Activated T-cell treated with anti-CD3 and anti-CD28 coated beads, Interleukin-2, amount 50 U/mL, for 72 hours (primary cell): ENCODE data around the gene TMPRSS6. TPM values are rescaled to one million over a fixed set of nuclear protein-coding genes. Genes with fewer than 3 reads are reported as not detected.

Source experiments
- ATAC-seq, 2 donors: fragments of 150-1000 bp; cut with Tn5 transposase; replicated peaks in 1 of 2; 2 replicates each; pipeline ENCODE4 v1.10.0; 2021; ENCODE audit warnings: moderate library complexity in 2 of 2, mild to moderate bottlenecking in 1 of 2
- DNase-seq, 2 donors: peaks; one replicate each; pipeline ENCODE4 v3.0.0; 2021 to 2022; ENCODE audit warnings: mixed read lengths in 1 of 2
- H3K27ac Mint-ChIP-seq: one replicate; pipeline ENCODE4 v1.8.0; 2022; ENCODE audit warnings: mild to moderate bottlenecking, moderate library complexity, mixed read lengths
- H3K27me3 Mint-ChIP-seq: one replicate; pipeline ENCODE4 v1.8.0; 2022; ENCODE audit warnings: low read depth, mixed read lengths
- H3K36me3 Mint-ChIP-seq, 2 donors: one replicate each; pipeline ENCODE4 v1.8.0; 2022; ENCODE audit warnings: mixed read lengths in 2 of 2, mild to moderate bottlenecking in 1 of 2; ENCODE audit not compliant: insufficient read depth in 2 of 2
- H3K4me1 Mint-ChIP-seq: one replicate; pipeline ENCODE4 v1.8.0; 2022; ENCODE audit warnings: low read depth, mixed read lengths
- H3K4me3 Mint-ChIP-seq, 2 donors: one replicate each; pipeline ENCODE4 v1.8.0; 2022; ENCODE audit warnings: mild to moderate bottlenecking in 2 of 2, mixed read lengths in 2 of 2, moderate library complexity in 2 of 2
- H3K9me3 Mint-ChIP-seq, 2 donors: one replicate each; pipeline ENCODE4 v1.8.0; 2022; ENCODE audit warnings: mixed read lengths in 2 of 2
- total RNA-seq, 2 donors: library from RNA; stranded (reverse); gene quantifications; one replicate each; pipeline ENCODE4 v1.2.3, GENCODE V29; 2022

The TMPRSS6 gene
- total RNA-seq, 2 donors from 2014 or later = 26.8 to 59.4 TPM

GRCh38 chr22:37120569-37121340 lies 11.2 kb upstream of the TMPRSS6 start:
- peaks cover 86% of the 10 kb centered on the region for H3K4me1 Mint-ChIP-seq
- H3K36me3 Mint-ChIP-seq = peaks cover 5 to 8% of the 10 kb centered on the region in 2 donors
- H3K27ac Mint-ChIP-seq = peak overlapping the region; percentile 99
- H3K9me3 Mint-ChIP-seq = no peaks in the 10 kb centered on the region
- H3K4me3 Mint-ChIP-seq = peak overlapping the region; percentile 92 to 93
- no peaks in the 10 kb centered on the region for H3K27me3 Mint-ChIP-seq
- ATAC-seq (no peak), DNase-seq (no peak)

- Mint-ChIP-seq H3K4me1 (peaks cover 90% of the 10 kb centered on the region), H3K27me3 (no peaks in the 10 kb centered on the region), H3K27ac (peak overlapping the region; percentile 88), H3K36me3 (peaks cover 4 to 5% of the 10 kb centered on the region in 2 donors), H3K9me3 (no peaks in the 10 kb centered on the region), H3K4me3 (peak overlapping the region in 1 of 2 donors; percentile 92)
- DNase-seq = no peak
- no peak for ATAC-seq
These were observed 10.4 kb upstream of the TMPRSS6 start for GRCh38 chr22:37119872-37120271.

GRCh38 chr22:37118083-37118482 lies 8.6 kb upstream of the TMPRSS6 start:
- ATAC-seq = no peak
- no peaks in the 10 kb centered on the region for H3K27me3 Mint-ChIP-seq
- peaks cover 4% of the 10 kb centered on the region in 2 donors for H3K36me3 Mint-ChIP-seq
- H3K4me3 Mint-ChIP-seq = peak overlapping the region in 1 of 2 donors; percentile 11
- H3K27ac Mint-ChIP-seq = no peak overlapping the region
- no peak for DNase-seq
- H3K4me1 Mint-ChIP-seq = peaks cover 73% of the 10 kb centered on the region
- no peaks in the 10 kb centered on the region for H3K9me3 Mint-ChIP-seq

- peaks cover 63% of the 10 kb centered on the region for H3K4me1 Mint-ChIP-seq
- DNase-seq (no peak), ATAC-seq (no peak)
- H3K4me3 Mint-ChIP-seq = peak overlapping the region in 1 of 2 donors; percentile 8
- no peaks in the 10 kb centered on the region for H3K27me3 Mint-ChIP-seq
- H3K9me3 Mint-ChIP-seq = no peaks in the 10 kb centered on the region
- peaks cover 4% of the 10 kb centered on the region in 2 donors for H3K36me3 Mint-ChIP-seq
- peak overlapping the region; percentile 76 for H3K27ac Mint-ChIP-seq
These were observed 7.6 kb upstream of the TMPRSS6 start for GRCh38 chr22:37117092-37117491.

- DNase-seq (no peak), ATAC-seq (peak in 1 of 2 donors; percentile 45)
- H3K27me3 Mint-ChIP-seq = no peaks in the 10 kb centered on the region
- no peak overlapping the region for H3K4me3 Mint-ChIP-seq
- H3K27ac Mint-ChIP-seq = no peak overlapping the region
- peaks cover 43% of the 10 kb centered on the region for H3K4me1 Mint-ChIP-seq
- H3K9me3 Mint-ChIP-seq = no peaks in the 10 kb centered on the region
- H3K36me3 Mint-ChIP-seq = peaks cover 2 to 7% of the 10 kb centered on the region in 2 donors
These were observed 5.5 kb upstream of the TMPRSS6 start for GRCh38 chr22:37115032-37115431.

GRCh38 chr22:37113757-37114156 lies 4.2 kb upstream of the TMPRSS6 start:
- H3K36me3 Mint-ChIP-seq = peaks cover 2 to 5% of the 10 kb centered on the region in 2 donors
- H3K27me3 Mint-ChIP-seq = no peaks in the 10 kb centered on the region
- H3K9me3 Mint-ChIP-seq = no peaks in the 10 kb centered on the region
- no peak overlapping the region for H3K4me3 Mint-ChIP-seq
- no peak for ATAC-seq
- no peak for DNase-seq
- H3K27ac Mint-ChIP-seq = no peak overlapping the region
- H3K4me1 Mint-ChIP-seq = peaks cover 30% of the 10 kb centered on the region

GRCh38 chr22:37112084-37112728 lies 2.7 kb upstream of the TMPRSS6 start:
- Mint-ChIP-seq H3K9me3 (no peaks in the 10 kb centered on the region), H3K27me3 (no peaks in the 10 kb centered on the region), H3K4me3 (no peak overlapping the region), H3K4me1 (peaks cover 18% of the 10 kb centered on the region), H3K36me3 (peaks cover 0 to 3% of the 10 kb centered on the region in 2 donors), H3K27ac (no peak overlapping the region)
- no peak for DNase-seq
- ATAC-seq = no peak

GRCh38 chr22:37111156-37111717 lies 1.7 kb upstream of the TMPRSS6 start:
- ATAC-seq (peak in 1 of 2 donors; percentile 10), DNase-seq (no peak)
- Mint-ChIP-seq H3K4me3 (no peak overlapping the region), H3K27ac (no peak overlapping the region), H3K9me3 (no peaks in the 10 kb centered on the region), H3K36me3 (peaks cover 0 to 3% of the 10 kb centered on the region in 2 donors), H3K27me3 (no peaks in the 10 kb centered on the region), H3K4me1 (peaks cover 20% of the 10 kb centered on the region)

GRCh38 chr22:37107816-37108621 lies 1.5 kb downstream of the TMPRSS6 start:
- H3K4me3 Mint-ChIP-seq = no peak overlapping the region
- H3K4me1 Mint-ChIP-seq = peaks cover 20% of the 10 kb centered on the region
- H3K36me3 Mint-ChIP-seq = peaks cover 0 to 3% of the 10 kb centered on the region in 2 donors
- DNase-seq (no peak), ATAC-seq (no peak)
- no peaks in the 10 kb centered on the region for H3K9me3 Mint-ChIP-seq
- no peaks in the 10 kb centered on the region for H3K27me3 Mint-ChIP-seq
- no peak overlapping the region for H3K27ac Mint-ChIP-seq

GRCh38 chr22:37105990-37106389 lies 3.5 kb downstream of the TMPRSS6 start:
- Mint-ChIP-seq H3K27me3 (no peaks in the 10 kb centered on the region), H3K9me3 (no peaks in the 10 kb centered on the region), H3K4me3 (no peak overlapping the region), H3K4me1 (peaks cover 22% of the 10 kb centered on the region), H3K36me3 (no peaks in the 10 kb centered on the region), H3K27ac (no peak overlapping the region)
- DNase-seq (no peak), ATAC-seq (no peak)

- ATAC-seq = no peak
These were observed 4.4 kb downstream of the TMPRSS6 start for GRCh38 chr22:37105154-37105553.

GRCh38 chr22:37103656-37104452 lies 5.7 kb downstream of the TMPRSS6 start:
- H3K4me3 Mint-ChIP-seq = no peak overlapping the region
- H3K27me3 Mint-ChIP-seq = no peaks in the 10 kb centered on the region
- no peak for ATAC-seq
- no peaks in the 10 kb centered on the region for H3K9me3 Mint-ChIP-seq
- no peak for DNase-seq
- H3K27ac Mint-ChIP-seq = no peak overlapping the region
- H3K36me3 Mint-ChIP-seq = no peaks in the 10 kb centered on the region
- H3K4me1 Mint-ChIP-seq = peaks cover 43% of the 10 kb centered on the region

More at GRCh38 chr22:37105154-37105553, 4.4 kb downstream of the TMPRSS6 start:
- no peak for DNase-seq
- H3K4me1 Mint-ChIP-seq = peaks cover 30% of the 10 kb centered on the region
- no peaks in the 10 kb centered on the region for H3K36me3 Mint-ChIP-seq
- H3K9me3 Mint-ChIP-seq = no peaks in the 10 kb centered on the region
- no peak overlapping the region for H3K27ac Mint-ChIP-seq
- H3K4me3 Mint-ChIP-seq = no peak overlapping the region
- H3K27me3 Mint-ChIP-seq = no peaks in the 10 kb centered on the region
